H4 (cell line): Measurements from ENCODE around the gene IQCC. TPM values are rescaled to one million over a fixed set of nuclear protein-coding genes. Genes with fewer than 3 reads are reported as not detected.

Source experiments
- DNase-seq: peaks from one replicate; pipeline ENCODE4 v3.0.0-alpha.2; 2015; ENCODE audit warnings: low spot score
- total RNA-seq: library from RNA; depleted of rRNA; stranded (reverse); fragments of >200 nt; shearing (Covaris generic); gene quantifications from 2 replicates; pipeline ENCODE4 v1.2.3, GENCODE V29; 2014

IQCC gene
- total RNA-seq, 1 experiment from 2014 or later: 4.3 TPM

DNA sequence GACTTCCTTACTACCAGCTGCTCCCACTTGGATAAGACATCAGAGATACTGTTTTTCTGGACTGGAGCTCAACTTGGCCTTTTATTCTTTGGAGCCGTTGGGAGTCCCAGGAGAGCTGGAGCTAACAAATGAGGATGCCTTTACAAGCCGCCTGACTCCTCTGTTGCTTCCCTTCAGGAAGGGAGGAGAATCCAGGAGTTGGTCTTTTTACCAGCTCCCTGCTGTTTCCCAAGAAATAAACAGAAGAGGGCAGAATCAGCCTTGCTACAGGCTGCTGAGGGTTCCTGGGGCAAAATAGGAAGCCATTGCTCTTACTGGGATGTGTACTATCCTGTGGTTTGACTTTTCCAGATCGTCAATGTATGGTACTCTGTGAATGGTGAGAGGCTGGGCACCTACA, 18.2 kb downstream of the IQCC start:
- DNase-seq: no peak

DNA sequence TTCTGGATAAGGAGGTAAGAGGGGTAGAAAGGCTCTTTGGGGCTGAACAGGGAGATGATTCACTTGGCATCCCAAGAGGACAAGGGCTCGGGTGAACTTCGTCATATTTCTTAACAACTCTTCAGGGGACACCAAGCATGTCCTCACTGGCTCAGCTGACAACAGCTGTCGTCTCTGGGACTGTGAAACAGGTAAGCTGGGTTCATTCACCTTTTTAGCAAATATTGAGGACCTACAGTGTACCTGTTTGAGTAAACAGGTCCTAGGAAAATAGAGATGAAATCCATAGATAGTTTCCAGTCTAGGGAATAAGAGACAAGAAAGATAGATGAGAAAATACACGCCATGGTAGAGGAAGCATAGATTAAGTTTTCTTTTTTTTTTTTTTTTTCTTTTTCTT, 18.8 kb downstream of the IQCC start:
- DNase-seq: no peak

DNA sequence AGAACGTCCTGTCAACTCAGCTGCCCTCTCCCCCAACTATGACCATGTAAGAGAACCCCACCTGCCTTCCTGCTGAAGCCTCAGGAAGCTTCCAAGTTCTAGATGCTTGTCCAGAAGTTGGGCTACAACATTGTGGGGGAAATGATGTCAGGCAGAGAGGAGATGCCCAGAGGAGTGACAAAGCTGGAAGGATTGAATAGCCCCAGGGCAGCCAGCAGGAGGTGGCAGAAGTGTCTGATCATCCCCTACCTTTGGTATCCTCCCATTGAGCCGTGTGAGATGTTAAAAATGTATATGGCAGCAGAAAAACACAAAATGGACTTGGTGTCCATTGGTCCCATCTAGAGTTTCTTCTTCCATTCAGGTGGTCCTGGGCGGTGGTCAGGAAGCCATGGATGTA, 23.3 kb downstream of the IQCC start:
- DNase-seq: no peak

DNA sequence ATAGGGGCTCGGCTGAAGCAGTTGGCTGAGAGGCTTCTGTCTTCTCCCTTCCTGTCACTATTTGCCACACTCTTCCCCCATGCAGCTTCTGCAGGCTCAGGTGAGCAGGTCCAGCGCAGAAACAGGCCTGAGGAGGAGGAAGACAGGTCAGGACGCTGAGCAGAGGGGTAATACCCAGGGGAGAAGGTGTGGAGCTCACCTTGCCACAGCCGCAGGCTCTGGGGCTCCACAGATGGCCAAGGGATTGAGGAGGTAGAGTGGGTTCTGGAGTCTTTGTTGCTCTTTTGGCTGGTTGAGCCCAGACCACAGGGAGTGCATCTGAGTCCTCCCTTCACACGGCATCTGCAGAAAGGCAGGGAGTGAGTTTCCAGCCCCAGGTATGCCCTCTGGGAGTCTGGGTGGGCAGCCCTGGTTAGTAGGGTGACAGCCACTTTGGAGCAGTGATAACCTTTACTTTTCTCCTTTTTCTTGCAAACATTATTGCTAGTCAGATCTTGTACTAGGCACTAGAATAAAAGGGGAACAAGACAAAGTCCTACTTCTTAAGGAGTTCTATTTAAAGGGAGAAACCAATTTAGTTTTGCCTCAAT, 26.5 kb downstream of the IQCC start:
- no peak for DNase-seq

DNA sequence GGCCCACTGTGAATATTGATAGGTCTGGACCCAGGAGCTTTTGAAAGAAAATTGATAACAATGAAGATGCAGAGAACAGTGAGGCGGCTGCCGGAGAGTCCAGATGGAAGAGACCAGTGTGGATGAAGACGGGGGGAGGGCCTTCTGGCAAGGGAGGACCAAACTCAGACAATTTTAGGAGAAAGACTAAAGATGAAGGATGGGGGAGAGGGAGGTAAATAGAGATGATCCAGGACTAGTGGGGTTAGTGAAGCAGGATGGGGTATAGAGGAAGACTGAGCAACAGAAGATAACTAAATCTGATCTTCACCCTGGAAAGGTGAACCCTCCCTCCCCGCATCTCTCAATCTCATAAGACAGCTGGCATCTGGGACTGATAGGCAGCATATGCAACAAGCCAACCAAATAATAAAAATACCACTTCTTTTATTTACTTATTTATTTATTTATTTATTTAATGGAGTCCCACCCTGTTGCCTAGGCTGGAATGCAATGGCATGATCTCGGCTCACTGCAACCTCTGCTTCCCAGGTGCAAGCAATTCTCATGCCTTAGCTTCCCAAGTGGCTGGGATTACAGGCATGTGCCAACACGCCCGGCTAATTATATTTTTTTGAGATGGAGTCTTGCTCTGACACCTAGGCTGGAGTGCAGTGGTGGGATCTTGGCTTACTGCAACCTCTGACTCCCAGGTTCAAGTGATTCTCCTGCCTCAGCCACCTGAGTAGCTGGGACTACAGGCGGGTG, 27.3 kb downstream of the IQCC start:
- no peak for DNase-seq

DNA sequence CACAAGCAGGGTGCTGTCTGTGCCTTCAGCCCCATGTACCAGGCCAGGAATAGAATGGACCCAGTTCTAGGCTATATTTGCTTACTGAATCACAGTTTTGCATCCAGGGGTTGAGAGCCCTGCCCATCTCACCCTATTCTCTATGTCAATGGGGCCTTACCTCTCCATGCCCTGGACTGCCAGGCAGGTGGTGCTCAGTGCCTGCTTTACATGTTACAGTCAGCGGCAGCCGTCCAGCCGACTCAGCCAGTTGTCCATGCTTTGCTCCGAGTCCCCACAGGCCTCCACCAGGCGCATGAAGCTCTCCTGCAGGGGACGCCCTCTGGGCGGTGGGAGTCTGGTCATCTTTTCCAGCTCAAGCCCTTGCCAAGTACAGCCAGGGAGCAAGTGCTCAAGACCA, 29.3 kb downstream of the IQCC start:
- no peak for DNase-seq

DNA sequence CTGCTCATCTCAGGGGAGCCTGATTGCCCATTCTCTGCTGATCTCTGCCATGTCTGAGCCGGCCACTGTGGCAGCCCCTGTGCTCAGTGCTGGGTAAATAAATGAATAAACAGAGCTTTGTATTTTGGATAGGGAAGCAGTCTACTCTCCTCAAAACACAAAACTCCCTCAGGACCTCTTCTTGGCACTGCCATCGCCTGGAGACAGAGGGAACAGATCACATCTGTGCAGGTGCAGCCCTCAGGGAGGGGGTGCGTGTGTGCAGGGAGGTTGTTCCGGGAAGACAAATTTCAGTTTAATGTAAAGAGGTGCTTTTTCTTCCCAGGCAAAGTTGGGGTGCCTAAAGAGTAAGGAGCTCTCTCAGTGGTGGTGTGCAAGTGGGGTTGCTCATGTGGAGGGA, 33.9 kb downstream of the IQCC start:
- DNase-seq: no peak

DNA sequence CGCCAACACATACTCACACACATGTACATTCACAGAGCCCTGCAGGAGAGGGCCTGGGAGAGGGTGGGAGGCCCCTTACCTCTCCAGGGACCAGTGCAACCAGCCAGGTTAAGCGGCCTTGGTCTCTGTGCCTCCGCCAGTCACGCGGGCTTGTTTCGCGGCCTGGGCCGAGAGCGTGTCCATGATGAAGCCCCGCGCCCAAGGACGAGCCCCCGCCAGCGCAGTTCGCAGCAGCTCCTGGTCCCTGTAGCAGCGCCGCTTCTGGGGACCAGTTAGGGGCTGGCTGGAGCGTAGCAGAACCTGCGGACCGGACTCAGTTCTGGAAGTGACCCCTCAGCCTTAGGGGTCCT, 34.3 kb downstream of the IQCC start:
- DNase-seq: no peak

DNA sequence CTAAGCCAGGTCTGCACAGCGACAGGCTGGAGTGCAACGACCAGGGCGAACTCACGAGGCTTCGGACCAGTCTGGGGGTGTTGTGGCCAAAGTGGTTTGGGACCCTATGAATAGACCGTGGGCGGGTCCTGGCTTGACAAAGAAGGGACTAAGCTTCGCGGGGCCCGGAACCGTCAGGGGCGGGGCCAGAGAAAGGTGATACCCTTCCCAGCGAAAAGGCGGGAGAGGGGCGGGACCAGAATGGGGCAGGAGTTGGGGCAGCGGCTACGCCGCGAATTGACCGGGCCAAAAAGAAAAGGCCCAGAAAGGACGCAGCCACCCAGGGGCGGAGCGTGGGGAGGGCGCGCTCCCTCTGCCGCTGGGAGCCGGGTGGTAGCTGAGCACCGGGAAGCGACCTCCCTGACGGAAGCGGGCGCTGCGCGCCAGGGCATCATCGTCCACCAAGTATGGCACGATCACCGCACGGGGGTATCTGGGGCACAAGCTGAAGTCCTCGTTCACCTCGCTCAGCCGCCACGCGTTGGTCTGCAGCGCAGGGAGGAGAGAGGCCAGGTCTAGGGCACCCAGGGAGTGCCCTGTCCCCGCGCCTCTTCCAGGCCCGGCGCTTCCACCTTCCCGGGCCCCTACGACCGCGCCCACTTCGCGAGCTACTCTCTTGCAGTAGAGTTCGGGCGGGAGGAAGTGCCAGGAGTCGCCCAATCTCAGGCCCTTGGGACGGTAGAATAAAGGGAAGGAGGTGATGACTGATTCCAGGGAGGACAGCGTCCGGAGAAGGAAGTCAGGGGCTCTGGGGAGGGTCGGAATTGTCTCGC, 34.9 kb downstream of the IQCC start:
- no peak for DNase-seq

DNA sequence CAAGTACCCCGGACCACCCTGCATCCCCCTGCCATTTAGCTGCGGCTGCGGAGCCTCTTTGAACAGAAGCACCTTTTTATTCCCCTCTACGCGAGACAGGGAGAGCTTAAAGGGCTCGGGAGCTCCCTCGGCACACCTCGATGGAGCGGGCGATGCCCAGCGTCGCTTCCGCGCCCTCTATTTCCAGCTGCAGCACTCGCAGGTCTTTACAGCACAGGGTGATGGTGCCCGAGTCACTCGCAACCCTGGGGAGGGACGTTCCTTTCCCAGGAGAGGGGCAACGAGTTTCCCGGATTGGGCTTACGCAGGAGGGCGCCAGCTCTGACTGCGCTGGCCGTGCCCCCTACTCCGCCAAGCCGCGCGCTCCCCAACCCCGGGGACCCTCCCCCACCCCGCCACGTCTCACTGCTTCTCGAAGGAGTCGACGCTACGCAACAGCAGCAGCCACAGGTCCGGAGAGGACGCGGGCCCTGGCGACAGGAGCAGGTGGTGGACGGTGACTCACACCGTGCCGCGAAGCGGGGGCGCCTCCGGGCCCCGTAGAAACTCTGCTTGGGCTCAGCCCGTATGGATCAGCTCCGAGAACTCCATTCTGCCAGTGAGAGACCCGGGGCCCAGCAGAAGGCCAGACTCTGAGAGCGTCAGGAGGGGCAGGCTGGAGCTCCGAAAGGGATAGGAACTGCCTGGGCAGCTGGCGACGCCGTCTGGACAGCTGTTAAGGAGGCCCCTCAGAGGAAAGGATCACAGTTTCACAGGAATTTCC, 35.7 kb downstream of the IQCC start:
- DNase-seq: peak; percentile 37

DNA sequence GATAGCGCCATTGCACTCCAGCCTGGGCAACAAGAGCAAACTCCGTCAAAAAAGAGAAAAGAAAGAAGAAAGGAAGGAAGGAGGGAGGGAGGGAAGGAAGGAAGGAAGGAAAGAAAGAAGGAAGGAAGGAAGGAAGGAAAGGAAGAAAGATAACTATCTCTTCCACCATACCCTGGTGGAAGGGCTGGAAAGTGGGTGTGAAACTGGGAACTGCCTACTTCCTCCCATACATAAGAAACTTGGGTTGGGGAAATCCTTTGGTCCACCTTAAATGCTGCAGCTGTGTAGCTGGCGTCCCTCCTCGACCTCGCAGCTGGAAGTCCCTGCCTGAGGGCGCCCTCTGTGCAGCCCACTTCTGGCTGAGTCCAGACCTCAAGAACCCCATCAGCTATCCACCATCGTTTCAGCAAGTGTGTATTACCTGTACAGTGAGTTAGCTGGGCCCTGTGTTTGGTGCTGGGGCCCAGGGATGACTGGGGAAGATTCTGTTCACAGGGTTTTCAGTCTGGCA, 36.9 kb downstream of the IQCC start:
- no peak for DNase-seq

DNA sequence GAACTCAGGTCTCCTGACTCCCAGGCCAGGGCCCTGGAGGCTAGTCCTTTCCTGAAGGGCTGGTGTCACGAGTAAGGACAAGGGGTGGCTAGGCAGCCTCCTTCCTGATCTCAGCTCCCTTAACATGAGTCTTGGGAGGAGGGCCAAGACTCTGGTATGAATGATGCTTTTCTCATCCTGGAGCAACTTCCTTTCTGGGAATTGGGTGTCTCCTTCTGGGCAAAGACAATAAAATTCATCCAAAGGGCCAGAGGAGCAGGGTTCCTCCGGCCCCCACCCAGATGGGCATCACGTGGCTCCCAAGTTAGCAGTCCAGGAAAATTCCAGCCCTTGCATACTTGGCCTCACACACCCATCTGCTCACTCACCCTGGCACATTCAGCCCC, 41.4 kb downstream of the IQCC start, which contains the start of gene FAM167B:
Gene FAM167B, plus strand, starts transcription at position 335 of the 386 bp plus-strand sequence. CDS start 200 bp downstream, outside the sequence.
- no peak for DNase-seq

DNA sequence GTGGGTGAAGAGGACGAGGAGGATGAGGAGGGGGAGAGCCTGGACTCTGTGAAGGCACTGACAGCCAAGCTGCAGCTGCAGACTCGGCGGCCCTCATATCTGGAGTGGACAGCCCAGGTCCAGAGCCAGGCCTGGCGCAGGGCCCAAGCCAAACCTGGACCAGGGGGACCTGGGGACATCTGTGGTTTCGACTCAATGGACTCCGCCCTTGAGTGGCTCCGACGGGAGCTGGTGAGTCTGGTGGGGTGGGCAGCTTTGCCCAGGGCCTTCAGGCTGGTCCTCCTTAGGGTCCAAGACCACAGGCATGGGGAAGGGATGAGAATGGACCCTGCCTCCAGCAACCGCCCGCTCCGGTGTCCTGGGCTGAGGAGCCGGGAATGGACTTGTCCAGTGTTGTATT, 42.0 kb downstream of the IQCC start:
- no peak for DNase-seq

DNA sequence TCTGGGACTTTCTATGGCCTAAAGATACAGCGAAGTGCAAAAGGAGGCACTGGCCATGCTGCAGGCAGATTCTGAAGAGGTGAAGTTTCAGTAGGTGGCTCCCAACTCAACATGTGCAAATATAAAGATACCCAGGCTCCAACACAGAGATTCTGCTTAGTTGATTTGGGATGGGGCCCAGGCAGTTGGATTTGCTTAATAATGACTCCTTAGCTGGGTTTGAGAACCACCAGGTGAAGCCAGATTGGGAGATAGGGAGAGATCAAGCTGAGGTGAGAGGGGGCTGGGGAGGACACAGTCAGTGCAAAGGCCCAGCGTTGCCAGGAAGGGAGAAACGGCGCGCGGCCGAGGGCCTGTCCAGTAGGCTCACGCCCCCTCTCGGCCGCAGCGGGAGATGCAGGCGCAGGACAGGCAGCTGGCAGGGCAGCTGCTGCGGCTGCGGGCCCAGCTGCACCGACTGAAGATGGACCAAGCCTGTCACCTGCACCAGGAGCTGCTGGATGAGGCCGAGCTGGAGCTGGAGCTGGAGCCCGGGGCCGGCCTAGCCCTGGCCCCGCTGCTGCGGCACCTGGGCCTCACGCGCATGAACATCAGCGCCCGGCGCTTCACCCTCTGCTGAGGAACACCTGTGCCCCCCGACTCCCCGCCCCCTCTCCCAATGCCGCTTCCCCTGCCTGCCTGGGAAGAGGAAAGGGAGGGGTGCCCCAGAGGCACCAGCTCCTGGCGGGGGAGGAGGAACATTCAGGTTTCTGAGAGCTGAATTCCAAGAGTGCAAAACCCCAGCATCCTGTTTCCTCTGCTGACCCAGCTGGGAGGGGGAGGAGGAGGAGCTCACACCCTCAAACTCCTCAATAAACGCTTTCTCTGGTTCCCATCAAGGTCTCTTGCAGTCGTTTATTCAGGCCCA, 42.8 kb downstream of the IQCC start:
- no peak for DNase-seq

DNA sequence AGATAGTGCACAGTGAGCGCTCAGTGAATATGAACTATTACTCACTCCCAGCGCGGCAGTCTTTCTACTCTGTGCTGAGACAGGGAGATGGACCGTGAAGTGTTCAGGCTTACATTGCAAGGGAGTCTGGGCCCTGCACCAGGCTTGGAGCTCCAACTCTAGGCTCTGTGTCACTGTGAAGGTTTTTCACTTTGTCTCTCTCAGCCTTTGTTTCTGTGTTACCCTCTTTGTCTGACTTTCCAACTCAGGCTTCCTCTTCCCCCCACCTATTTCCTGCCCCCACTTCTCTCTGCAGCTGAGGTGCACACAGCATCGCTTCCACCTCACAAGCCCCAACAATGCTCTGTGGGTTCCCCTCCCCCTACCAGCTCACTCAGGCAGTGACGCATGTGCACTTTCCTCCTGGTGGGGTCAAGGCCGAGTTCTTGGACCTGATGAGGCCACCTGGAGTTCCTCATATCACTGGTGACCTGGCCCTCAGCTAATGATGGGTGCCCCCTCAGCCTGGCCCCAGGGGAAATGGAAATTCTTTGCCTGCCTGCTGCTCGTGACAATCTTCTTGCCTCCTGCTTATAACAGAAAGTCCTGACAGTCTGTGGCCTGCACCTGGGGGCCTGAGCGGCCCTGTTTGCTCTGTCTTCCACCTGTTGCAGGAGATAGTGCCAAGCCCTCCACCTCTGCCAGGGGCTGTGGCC, 44.5 kb downstream of the IQCC start:
- DNase-seq: no peak

DNA sequence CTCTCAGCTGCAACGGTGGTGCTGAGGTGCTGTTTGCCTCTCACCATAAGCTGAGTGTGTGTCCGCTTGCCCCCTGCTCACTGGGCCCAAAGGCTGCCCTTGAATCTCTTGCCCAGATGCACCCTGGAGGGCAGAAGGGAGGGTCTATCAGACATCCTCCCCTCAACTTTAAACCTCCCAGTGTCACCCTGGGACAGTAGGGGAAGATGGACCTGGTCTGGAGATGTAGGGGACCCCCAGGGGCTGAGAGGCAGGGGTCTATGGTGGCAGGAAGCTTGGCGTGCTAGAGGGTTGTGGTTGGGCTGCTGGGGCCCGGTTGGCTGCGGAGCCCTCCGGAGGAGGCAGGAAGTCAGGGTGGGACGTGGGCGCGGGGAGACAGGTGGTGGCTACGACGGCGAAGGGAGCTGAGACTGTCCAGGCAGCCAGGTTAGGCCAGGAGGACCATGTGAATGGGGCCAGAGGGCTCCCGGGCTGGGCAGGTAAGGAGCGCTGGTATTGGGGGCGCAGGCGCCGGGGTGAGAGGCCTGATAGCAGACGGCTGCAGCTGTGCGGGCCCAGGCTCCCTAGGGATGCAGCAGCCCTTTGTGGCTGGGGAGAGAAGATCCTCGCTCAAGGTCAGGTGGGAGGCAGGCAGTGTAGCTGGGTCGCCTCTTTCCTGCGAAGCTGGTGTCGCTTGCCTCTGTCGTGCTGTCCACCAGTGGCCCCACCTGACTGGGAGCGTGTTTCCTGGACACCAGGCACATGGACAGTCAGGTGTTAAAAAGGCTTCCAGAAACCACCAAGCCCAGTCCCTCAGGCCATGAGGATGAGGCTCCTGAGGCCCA, 45.6 kb downstream of the IQCC start, which contains the start of gene LCK:
Gene LCK, plus strand, starts transcription at position 373 of the 824 bp plus-strand sequence. CDS start 23,065 bp downstream, outside the sequence.
- no peak for DNase-seq

DNA sequence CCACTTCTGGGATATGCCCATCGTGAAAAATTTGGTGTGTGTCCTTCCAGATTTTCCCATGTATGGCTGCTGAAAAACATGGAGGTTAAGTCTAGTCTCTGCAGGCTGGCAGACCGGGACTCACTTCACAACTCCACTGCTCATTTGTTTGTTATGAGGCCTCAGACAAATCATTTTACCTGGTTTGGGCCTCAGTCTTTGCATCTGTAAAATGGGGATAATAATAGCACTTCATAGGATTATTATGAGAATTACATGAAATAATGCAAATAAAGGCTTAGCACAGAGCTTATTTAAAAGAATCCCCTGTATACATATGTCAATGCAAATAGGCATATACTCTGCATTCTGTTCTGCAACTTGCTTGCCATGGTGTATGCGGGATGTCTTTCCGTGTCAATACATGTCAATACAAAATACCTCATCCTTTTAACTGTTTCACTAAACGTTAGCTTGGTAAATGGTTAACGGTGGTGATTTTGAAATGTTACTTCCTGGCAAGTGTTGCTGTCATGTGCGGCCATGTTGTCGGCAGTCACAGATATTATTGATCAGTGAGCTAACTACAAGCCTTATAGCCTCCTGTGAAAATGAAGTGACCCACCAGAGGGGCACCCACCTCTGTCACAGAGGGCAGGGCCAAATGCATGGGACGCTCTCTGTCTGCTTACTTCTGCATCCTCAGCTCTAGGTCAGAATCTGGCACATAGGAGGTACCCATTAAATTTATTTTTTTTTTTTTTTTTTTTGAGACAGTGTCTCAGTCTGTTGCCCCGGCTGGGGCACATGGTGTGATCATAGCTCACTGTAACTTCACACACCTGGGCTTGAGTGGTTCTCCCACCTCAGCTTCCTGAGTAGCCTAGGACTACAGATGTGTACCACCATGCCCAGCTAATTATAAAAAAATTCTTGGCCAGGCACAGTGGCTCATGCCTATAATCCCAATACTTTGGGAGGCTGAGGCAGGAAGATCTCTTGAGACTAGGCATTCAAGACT, 49.9 kb downstream of the IQCC start:
- no peak for DNase-seq
